ENCODE data around the gene TBRG1.

TBRG1 gene

DNA sequence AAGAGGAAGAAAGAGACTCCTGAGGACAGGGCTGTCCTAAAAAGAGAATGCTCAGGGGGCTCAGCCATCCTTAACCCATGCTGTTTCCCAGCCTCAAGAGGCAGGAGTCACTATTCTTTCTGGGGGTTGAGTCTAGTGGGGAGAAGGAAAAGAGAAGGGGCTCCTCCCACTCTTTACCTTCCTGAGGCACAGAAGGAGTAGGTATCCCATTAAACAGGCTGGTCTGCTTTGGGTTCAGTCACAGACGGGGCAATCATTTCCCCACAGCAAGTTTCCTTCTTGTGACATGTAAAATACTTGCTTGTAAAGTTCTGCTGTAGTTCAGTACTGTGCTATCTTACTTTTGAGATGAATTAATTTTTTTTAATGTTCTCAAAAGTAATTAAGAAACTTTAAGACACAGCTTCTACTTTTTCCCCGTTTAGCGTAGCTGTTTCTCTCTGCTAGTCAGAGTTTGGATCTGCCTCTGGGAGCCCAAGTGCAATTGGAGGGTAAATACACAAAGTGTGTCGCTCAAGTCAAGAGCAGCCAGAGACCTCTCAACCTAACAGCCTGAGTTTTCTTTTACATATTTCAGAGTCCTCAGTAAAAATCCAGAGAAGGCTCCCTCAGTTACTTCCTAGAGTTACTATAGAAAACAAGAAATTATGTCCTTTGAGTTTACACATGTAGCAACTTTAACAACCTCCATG, 37.8 kb upstream of the TBRG1 start:
- TF ChIP-seq, protein P1, sequence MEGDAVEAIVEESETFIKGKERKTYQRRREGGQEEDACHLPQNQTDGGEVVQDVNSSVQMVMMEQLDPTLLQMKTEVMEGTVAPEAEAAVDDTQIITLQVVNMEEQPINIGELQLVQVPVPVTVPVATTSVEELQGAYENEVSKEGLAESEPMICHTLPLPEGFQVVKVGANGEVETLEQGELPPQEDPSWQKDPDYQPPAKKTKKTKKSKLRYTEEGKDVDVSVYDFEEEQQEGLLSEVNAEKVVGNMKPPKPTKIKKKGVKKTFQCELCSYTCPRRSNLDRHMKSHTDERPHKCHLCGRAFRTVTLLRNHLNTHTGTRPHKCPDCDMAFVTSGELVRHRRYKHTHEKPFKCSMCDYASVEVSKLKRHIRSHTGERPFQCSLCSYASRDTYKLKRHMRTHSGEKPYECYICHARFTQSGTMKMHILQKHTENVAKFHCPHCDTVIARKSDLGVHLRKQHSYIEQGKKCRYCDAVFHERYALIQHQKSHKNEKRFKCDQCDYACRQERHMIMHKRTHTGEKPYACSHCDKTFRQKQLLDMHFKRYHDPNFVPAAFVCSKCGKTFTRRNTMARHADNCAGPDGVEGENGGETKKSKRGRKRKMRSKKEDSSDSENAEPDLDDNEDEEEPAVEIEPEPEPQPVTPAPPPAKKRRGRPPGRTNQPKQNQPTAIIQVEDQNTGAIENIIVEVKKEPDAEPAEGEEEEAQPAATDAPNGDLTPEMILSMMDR (IDR thresholded peaks at IDR 0.05), result no peak
- Histone ChIP-seq H3K27ac (no peak overlapping the region), H3K4me3 (no peak overlapping the region)
- no peak for DNase-seq (ENCODE audit: low spot score)

- TF ChIP-seq, protein P1 (IDR thresholded peaks at IDR 0.05), result peak; percentile 17
- H3K4me3 ChIP-seq, result no peak overlapping the region
- no peak overlapping the region for H3K27ac ChIP-seq
- DNase-seq (ENCODE audit: low spot score), result no peak
These were observed 36.3 kb upstream of the TBRG1 start for GRCh38 chr11:124586238-124586860.

DNA sequence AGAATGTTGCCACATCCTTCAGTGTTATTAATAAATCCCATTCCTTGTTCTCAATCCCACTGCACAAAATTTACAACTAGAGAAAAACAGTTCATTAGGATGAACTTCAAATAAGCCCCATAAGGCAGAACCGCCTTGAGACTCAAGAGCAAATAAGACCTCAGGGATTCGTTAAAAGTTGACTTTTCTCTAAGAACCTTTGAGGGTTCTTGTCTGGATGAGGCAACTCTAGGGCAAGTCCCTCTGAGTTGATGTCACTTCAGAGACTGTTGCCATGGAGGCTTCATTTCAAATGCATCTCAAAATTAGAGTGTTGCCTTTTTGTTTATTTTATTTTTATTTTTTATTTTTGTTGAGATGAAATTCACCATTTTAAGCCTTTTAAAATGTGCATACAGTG, 31.2 kb upstream of the TBRG1 start:
- H3K27ac ChIP-seq, result no peak overlapping the region
- H3K4me3 ChIP-seq, result no peak overlapping the region
- TF ChIP-seq, protein P1 (IDR thresholded peaks at IDR 0.05), result no peak
- no peak for DNase-seq (ENCODE audit: low spot score)

- H3K27ac ChIP-seq, result no peak overlapping the region
- no peak for DNase-seq (ENCODE audit: low spot score)
- TF ChIP-seq, protein P1 (IDR thresholded peaks at IDR 0.05), result no peak
- H3K4me3 ChIP-seq, result no peak overlapping the region
These were observed 30.0 kb upstream of the TBRG1 start for GRCh38 chr11:124592627-124593026.

DNA sequence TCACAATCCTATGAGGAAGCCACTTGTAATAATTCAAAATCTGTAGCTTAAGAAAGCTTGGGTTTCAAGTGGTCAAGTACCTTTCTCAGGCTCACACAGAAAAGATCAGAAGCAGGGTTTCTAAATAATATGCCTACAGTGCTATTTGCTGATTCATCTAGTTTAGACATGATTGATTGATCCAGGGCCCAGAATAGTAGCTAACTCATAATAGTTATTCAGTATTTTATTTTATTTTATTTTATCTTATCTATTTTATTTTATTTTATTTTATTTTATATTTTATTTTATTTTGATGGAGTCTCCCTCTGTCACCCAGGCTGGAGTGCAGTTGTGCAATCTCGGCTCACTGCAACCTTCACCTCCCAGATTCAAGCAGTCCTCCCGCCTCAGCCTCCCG, 27.4 kb upstream of the TBRG1 start:
- Histone ChIP-seq H3K27ac (no peak overlapping the region), H3K4me3 (no peak overlapping the region)
- DNase-seq (ENCODE audit: low spot score), result no peak
- TF ChIP-seq, protein P1 (IDR thresholded peaks at IDR 0.05), result no peak

DNA sequence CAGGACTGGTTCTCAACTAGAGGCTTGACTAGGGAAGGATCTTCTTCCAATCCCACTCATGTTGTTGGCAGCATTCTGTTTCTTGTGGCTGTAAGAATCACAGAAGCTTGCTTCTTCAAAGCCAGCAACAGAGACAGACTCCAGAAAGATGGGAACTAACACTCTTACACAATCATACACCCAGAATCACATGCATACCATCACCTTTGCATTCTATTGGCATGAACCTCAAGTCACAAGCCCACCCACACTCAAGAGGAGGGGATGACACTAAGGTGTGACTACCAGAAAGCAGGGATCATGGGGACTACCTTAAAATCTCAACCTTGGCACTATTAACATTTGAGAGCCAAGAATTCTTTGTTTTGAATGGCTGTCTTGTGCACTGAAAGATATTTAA, 25.0 kb upstream of the TBRG1 start:
- Histone ChIP-seq H3K27ac (no peak overlapping the region), H3K4me3 (no peak overlapping the region)
- TF ChIP-seq, protein P1 (IDR thresholded peaks at IDR 0.05), result no peak

More for the DNA sequence above, 25.0 kb upstream of the TBRG1 start:
- no peak for DNase-seq (ENCODE audit: low spot score)
